ENCODE measurements around the gene APBA1. TPM values are rescaled to one million over a fixed set of nuclear protein-coding genes. Genes with fewer than 3 reads are reported as not detected.

Gene APBA1
- total RNA-seq, 1 experiment from 2014 or later, result 1.8 TPM

- H3K79me2 ChIP-seq (ENCODE audit: insufficient read depth, low read length), result no peaks in the 10 kb centered on the region
- H4K8ac ChIP-seq (replicated peaks; ENCODE audit: insufficient read length, low read depth, low read length), result no peak overlapping the region
- H2BK20ac ChIP-seq (ENCODE audit: low read depth, low read length, poor library complexity, severe bottlenecking), result no peak overlapping the region
- TF ChIP-seq CTCF (conservative IDR thresholded peaks at IDR 0.05), result no peak
- H3K18ac ChIP-seq (ENCODE audit: insufficient read length, low read depth, low read length), result no peak overlapping the region
- H3K9me3 ChIP-seq (ENCODE audit: control insufficient read depth, low read depth, low read length), result no peaks in the 10 kb centered on the region
- H2BK120ac ChIP-seq (ENCODE audit: low read depth, low read length, poor library complexity, severe bottlenecking), result no peak overlapping the region
- H3K4me1 ChIP-seq (ENCODE audit: insufficient read depth, low read length), result no peaks in the 10 kb centered on the region
- no peak overlapping the region for H3K14ac ChIP-seq (ENCODE audit: insufficient read depth, low read length)
- H3K79me1 ChIP-seq (ENCODE audit: insufficient read depth, low read depth, low read length, poor library complexity, severe bottlenecking), result no peaks in the 10 kb centered on the region
- no peak overlapping the region for H3K9ac ChIP-seq (ENCODE audit: extremely low read depth, insufficient read length, low read length)
- H2BK5ac ChIP-seq (ENCODE audit: insufficient read length, low read length), result no peak overlapping the region
- H3K9me3 Mint-ChIP-seq, result no peaks in the 10 kb centered on the region
- H4K5ac ChIP-seq (ENCODE audit: insufficient read length, low read depth, low read length), result no peak overlapping the region
- peaks cover 0 to 11% of the 10 kb centered on the region in 2 experiments; a peak in 2 of 4 replicates for H3K4me1 Mint-ChIP-seq
- H3K4me2 ChIP-seq (ENCODE audit: insufficient read depth, insufficient read length, low read length), result no peak overlapping the region
- H3K4ac ChIP-seq (ENCODE audit: low read depth, low read length), result no peak overlapping the region
- no peak overlapping the region for H3K4me3 Mint-ChIP-seq
- no peak overlapping the region for H2AFZ ChIP-seq (ENCODE audit: low read length)
- H3K27me3 Mint-ChIP-seq (ENCODE audit: low read depth), result no peaks in the 10 kb centered on the region
- no peak overlapping the region for H2BK15ac ChIP-seq (ENCODE audit: low read depth, low read length)
- H3K27ac ChIP-seq (ENCODE audit: insufficient read length, low read depth, low read length), result no peak overlapping the region
- H3K23me2 ChIP-seq (ENCODE audit: insufficient read length, low read depth, low read length, poor library complexity, severe bottlenecking), result no peaks in the 10 kb centered on the region
- no peaks in the 10 kb centered on the region for H4K20me1 ChIP-seq (ENCODE audit: control insufficient read depth, insufficient read depth, insufficient read length)
- no peak overlapping the region for H4K91ac ChIP-seq (ENCODE audit: insufficient read length, low read depth, low read length)
- no peak overlapping the region for H2AK5ac ChIP-seq (ENCODE audit: insufficient read length, low read length)
- no peak overlapping the region for H3K23ac ChIP-seq (ENCODE audit: insufficient read length, low read depth, low read length)
- H3K27ac Mint-ChIP-seq, result no peak overlapping the region; a peak in 1 of 7 replicates
- DNase-seq, result no peak
- H3K56ac ChIP-seq (ENCODE audit: insufficient read length, low read depth, low read length), result no peak overlapping the region
- no peaks in the 10 kb centered on the region for H3K27me3 ChIP-seq (ENCODE audit: insufficient read depth, low read length)
- no peak overlapping the region for H3T11ph ChIP-seq (ENCODE audit: low read length)
- no peak overlapping the region for H2BK12ac ChIP-seq (ENCODE audit: insufficient read length, low read depth, low read length)
- WGBS (ENCODE audit: extremely low coverage, insufficient read length, low lambda C conversion rate), result no CpG with 5 or more reads among the region's 5 CpGs
- H3K36me3 Mint-ChIP-seq (ENCODE audit: insufficient read depth in 1 of 3, low read depth in 3 of 3), result peaks cover 2 to 30% (median 3%) of the 10 kb centered on the region in 3 experiments; a peak in 5 of 7 replicates
Observed at GRCh38 chr9:69395718-69396117, 276.5 kb downstream of the APBA1 start.

Data from H9 (cell line).